ENCODE results near the gene RNF212.
"Not testable (repeated sequence)": the region's sequence is repeated elsewhere in the genome, so short reads cannot be mapped to it uniquely, and the experiment has no call there.

The RNF212 gene

GRCh38 chr4:1133033-1133432 is 19.7 kb upstream of the RNF212 start:
- Mint-ChIP-seq H3K27me3 (peaks cover 5% of the 10 kb centered on the region), H3K27ac (peak overlapping the region; percentile 81), H3K9me3 (no peaks in the 10 kb centered on the region), H3K36me3 (no peaks in the 10 kb centered on the region), H3K4me3 (peak overlapping the region; percentile 11), H3K4me1 (peaks cover 25% of the 10 kb centered on the region)
- ATAC-seq (ENCODE audit: low read depth) (peak; percentile 74), DNase-seq (ENCODE audit: low spot score in 2 of 2) (peak in 1 of 2 donors; percentile 23)

GRCh38 chr4:1130316-1131186 is 17.2 kb upstream of the RNF212 start:
- Mint-ChIP-seq H3K36me3 (no peaks in the 10 kb centered on the region), H3K9me3 (no peaks in the 10 kb centered on the region), H3K27me3 (peaks cover 3% of the 10 kb centered on the region), H3K27ac (no peak overlapping the region), H3K4me1 (peaks cover 14% of the 10 kb centered on the region), H3K4me3 (peak overlapping the region; percentile 13)
- DNase-seq (ENCODE audit: low spot score in 2 of 2) (peak; percentile 85 to 86), ATAC-seq (ENCODE audit: low read depth) (peak; percentile 90)

GRCh38 chr4:1126506-1126905 is 13.1 kb upstream of the RNF212 start:
- Mint-ChIP-seq H3K9me3 (no peaks in the 10 kb centered on the region), H3K27ac (no peak overlapping the region), H3K36me3 (no peaks in the 10 kb centered on the region), H3K4me1 (peaks cover 4% of the 10 kb centered on the region), H3K4me3 (no peak overlapping the region), H3K27me3 (peaks cover 7% of the 10 kb centered on the region)
- no peak for DNase-seq (ENCODE audit: low spot score in 2 of 2)
- ATAC-seq (ENCODE audit: low read depth), result no peak

GRCh38 chr4:1125466-1125865 is 12.1 kb upstream of the RNF212 start:
- H3K36me3 Mint-ChIP-seq; H3K4me1 Mint-ChIP-seq; DNase-seq (ENCODE audit: low spot score in 2 of 2); H3K4me3 Mint-ChIP-seq; H3K27me3 Mint-ChIP-seq; H3K9me3 Mint-ChIP-seq; H3K27ac Mint-ChIP-seq; ATAC-seq (ENCODE audit: low read depth): not testable (repeated sequence)

- no peak overlapping the region for H3K27ac Mint-ChIP-seq
- no peak overlapping the region for H3K4me3 Mint-ChIP-seq
- no peaks in the 10 kb centered on the region for H3K36me3 Mint-ChIP-seq
Measured at GRCh38 chr4:1124818-1125217, 11.5 kb upstream of the RNF212 start.

GRCh38 chr4:1122505-1122904 is 9.1 kb upstream of the RNF212 start:
- Mint-ChIP-seq H3K4me3 (no peak overlapping the region), H3K4me1 (no peaks in the 10 kb centered on the region), H3K9me3 (no peaks in the 10 kb centered on the region), H3K36me3 (no peaks in the 10 kb centered on the region), H3K27ac (no peak overlapping the region), H3K27me3 (peaks cover 4% of the 10 kb centered on the region)
- ATAC-seq (ENCODE audit: low read depth), result no peak
- DNase-seq (ENCODE audit: low spot score in 2 of 2), result no peak

More at GRCh38 chr4:1124818-1125217, 11.5 kb upstream of the RNF212 start:
- Mint-ChIP-seq H3K4me1 (no peaks in the 10 kb centered on the region), H3K27me3 (peaks cover 6% of the 10 kb centered on the region), H3K9me3 (no peaks in the 10 kb centered on the region)
- DNase-seq (ENCODE audit: low spot score in 2 of 2) (no peak), ATAC-seq (ENCODE audit: low read depth) (no peak)

GRCh38 chr4:1116838-1117237 is 3.5 kb upstream of the RNF212 start:
- Mint-ChIP-seq H3K4me1 (no peaks in the 10 kb centered on the region), H3K4me3 (no peak overlapping the region), H3K9me3 (no peaks in the 10 kb centered on the region), H3K36me3 (no peaks in the 10 kb centered on the region), H3K27ac (no peak overlapping the region), H3K27me3 (peaks cover 5% of the 10 kb centered on the region)
- ATAC-seq (ENCODE audit: low read depth) (no peak), DNase-seq (ENCODE audit: low spot score in 2 of 2) (no peak)

- H3K9me3 Mint-ChIP-seq, result no peaks in the 10 kb centered on the region
- peaks cover 15% of the 10 kb centered on the region for H3K27me3 Mint-ChIP-seq
Measured at GRCh38 chr4:1115528-1116293, 2.3 kb upstream of the RNF212 start.

GRCh38 chr4:1112821-1113182 is 562 bp downstream of the RNF212 start:
- H3K4me3 Mint-ChIP-seq, result no peak overlapping the region
- H3K36me3 Mint-ChIP-seq, result no peaks in the 10 kb centered on the region
- no peak overlapping the region for H3K27ac Mint-ChIP-seq
- H3K9me3 Mint-ChIP-seq, result no peaks in the 10 kb centered on the region
- DNase-seq (ENCODE audit: low spot score in 2 of 2) (no peak), ATAC-seq (ENCODE audit: low read depth) (no peak)
- peaks cover 21% of the 10 kb centered on the region for H3K27me3 Mint-ChIP-seq
- peaks cover 2% of the 10 kb centered on the region for H3K4me1 Mint-ChIP-seq

More at GRCh38 chr4:1115528-1116293, 2.3 kb upstream of the RNF212 start:
- H3K4me1 Mint-ChIP-seq, result peaks cover 2% of the 10 kb centered on the region
- DNase-seq (ENCODE audit: low spot score in 2 of 2), result no peak
- H3K4me3 Mint-ChIP-seq, result no peak overlapping the region
- no peaks in the 10 kb centered on the region for H3K36me3 Mint-ChIP-seq
- ATAC-seq (ENCODE audit: low read depth), result no peak
- no peak overlapping the region for H3K27ac Mint-ChIP-seq

- peaks cover 2% of the 10 kb centered on the region for H3K4me1 Mint-ChIP-seq
- H3K4me3 Mint-ChIP-seq, result no peak overlapping the region
- DNase-seq (ENCODE audit: low spot score in 2 of 2), result no peak
- H3K27ac Mint-ChIP-seq, result no peak overlapping the region
- H3K36me3 Mint-ChIP-seq, result no peaks in the 10 kb centered on the region
- no peaks in the 10 kb centered on the region for H3K9me3 Mint-ChIP-seq
- peaks cover 21% of the 10 kb centered on the region for H3K27me3 Mint-ChIP-seq
- no peak for ATAC-seq (ENCODE audit: low read depth)
Measured at GRCh38 chr4:1112174-1112820, 1.1 kb downstream of the RNF212 start.

- DNase-seq (ENCODE audit: low spot score in 2 of 2), result no peak
- no peaks in the 10 kb centered on the region for H3K9me3 Mint-ChIP-seq
- peaks cover 2% of the 10 kb centered on the region for H3K4me1 Mint-ChIP-seq
- H3K4me3 Mint-ChIP-seq, result no peak overlapping the region
- no peaks in the 10 kb centered on the region for H3K36me3 Mint-ChIP-seq
- H3K27ac Mint-ChIP-seq, result no peak overlapping the region
- ATAC-seq (ENCODE audit: low read depth), result no peak
- peaks cover 19% of the 10 kb centered on the region for H3K27me3 Mint-ChIP-seq
Measured at GRCh38 chr4:1111259-1111809, 2.0 kb downstream of the RNF212 start.

GRCh38 chr4:1109898-1110506 is 3.4 kb downstream of the RNF212 start:
- Mint-ChIP-seq H3K36me3 (no peaks in the 10 kb centered on the region), H3K27me3 (peaks cover 19% of the 10 kb centered on the region), H3K27ac (no peak overlapping the region), H3K9me3 (no peaks in the 10 kb centered on the region), H3K4me1 (peaks cover 2% of the 10 kb centered on the region), H3K4me3 (no peak overlapping the region)
- ATAC-seq (ENCODE audit: low read depth) (no peak), DNase-seq (ENCODE audit: low spot score in 2 of 2) (no peak)

GRCh38 chr4:1109333-1109732 is 4.0 kb downstream of the RNF212 start:
- H3K4me3 Mint-ChIP-seq, result no peak overlapping the region
- H3K4me1 Mint-ChIP-seq, result peaks cover 2% of the 10 kb centered on the region
- no peaks in the 10 kb centered on the region for H3K36me3 Mint-ChIP-seq
- H3K27me3 Mint-ChIP-seq, result peaks cover 19% of the 10 kb centered on the region
- ATAC-seq (ENCODE audit: low read depth), result no peak
- H3K9me3 Mint-ChIP-seq, result no peaks in the 10 kb centered on the region
- no peak overlapping the region for H3K27ac Mint-ChIP-seq
- DNase-seq (ENCODE audit: low spot score in 2 of 2), result no peak
